ENCODE measurements around the gene DCT.

DNA sequence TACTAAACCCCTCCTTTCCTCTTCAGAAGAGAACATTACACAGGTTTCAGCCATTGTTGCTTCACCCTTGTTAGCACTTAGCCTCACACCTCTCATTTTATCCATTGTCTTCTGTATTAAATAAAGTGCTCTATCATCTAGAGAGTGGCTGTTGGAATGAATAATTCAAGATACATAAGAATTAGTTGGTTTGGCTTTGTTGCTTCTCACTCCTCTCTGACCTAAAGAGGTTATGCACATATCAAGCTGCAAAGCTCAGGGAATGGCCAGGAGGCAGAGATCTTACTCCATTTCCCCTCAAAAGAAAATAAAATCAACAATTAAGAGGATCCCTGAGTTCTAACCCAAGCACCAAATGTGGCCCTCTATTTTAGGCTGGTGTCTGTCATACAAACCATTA, 79.7 kb downstream of the DCT start:
- TF ChIP-seq, protein P1, sequence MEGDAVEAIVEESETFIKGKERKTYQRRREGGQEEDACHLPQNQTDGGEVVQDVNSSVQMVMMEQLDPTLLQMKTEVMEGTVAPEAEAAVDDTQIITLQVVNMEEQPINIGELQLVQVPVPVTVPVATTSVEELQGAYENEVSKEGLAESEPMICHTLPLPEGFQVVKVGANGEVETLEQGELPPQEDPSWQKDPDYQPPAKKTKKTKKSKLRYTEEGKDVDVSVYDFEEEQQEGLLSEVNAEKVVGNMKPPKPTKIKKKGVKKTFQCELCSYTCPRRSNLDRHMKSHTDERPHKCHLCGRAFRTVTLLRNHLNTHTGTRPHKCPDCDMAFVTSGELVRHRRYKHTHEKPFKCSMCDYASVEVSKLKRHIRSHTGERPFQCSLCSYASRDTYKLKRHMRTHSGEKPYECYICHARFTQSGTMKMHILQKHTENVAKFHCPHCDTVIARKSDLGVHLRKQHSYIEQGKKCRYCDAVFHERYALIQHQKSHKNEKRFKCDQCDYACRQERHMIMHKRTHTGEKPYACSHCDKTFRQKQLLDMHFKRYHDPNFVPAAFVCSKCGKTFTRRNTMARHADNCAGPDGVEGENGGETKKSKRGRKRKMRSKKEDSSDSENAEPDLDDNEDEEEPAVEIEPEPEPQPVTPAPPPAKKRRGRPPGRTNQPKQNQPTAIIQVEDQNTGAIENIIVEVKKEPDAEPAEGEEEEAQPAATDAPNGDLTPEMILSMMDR (conservative IDR thresholded peaks at IDR 0.05; ENCODE audit: low read depth, low read length) = no peak
- TF ChIP-seq EZH2 (IDR thresholded peaks at IDR 0.05; ENCODE audit: borderline replicate concordance, low read depth, low read length, poor library complexity, severe bottlenecking) = no peak
